Measurements from ENCODE around the gene VWA7. TPM values are rescaled to one million over a fixed set of nuclear protein-coding genes. Genes with fewer than 3 reads are reported as not detected.

The VWA7 gene
- total RNA-seq, 1 donor from 2014 or later, result 0.94 TPM

GRCh38 chr6:31764198-31764597 lies 12.9 kb downstream of the VWA7 start:
- DNase-seq (ENCODE audit: low spot score) (no peak), ATAC-seq (no peak)
- intact Hi-C loops (cut with DNase I), result no loop called here

GRCh38 chr6:31763619-31763940 lies 13.5 kb downstream of the VWA7 start:
- ATAC-seq, result peak; percentile 79
- DNase-seq (ENCODE audit: low spot score), result no peak
- intact Hi-C loops (cut with DNase I), result no loop called here

GRCh38 chr6:31762878-31763618 lies 14.1 kb downstream of the VWA7 start:
- DNase-seq (ENCODE audit: low spot score) (no peak), ATAC-seq (peak; percentile 37)
- intact Hi-C loops (cut with DNase I), result no loop called here

- no peak for DNase-seq (ENCODE audit: low spot score)
- intact Hi-C loops (cut with DNase I), result no loop called here
- no peak for ATAC-seq
Observed at GRCh38 chr6:31762356-31762755, 14.8 kb downstream of the VWA7 start, which contains the start of gene SAPCD1. SAPCD1 (plus strand) TSS chr6:31762656; CDS start chr6:31763055, 399 bp downstream.

- DNase-seq (ENCODE audit: low spot score) (no peak), ATAC-seq (no peak)
- intact Hi-C loops (cut with DNase I), result no loop called here
Observed at GRCh38 chr6:31761343-31761742, 15.8 kb downstream of the VWA7 start.

- ATAC-seq (no peak), DNase-seq (ENCODE audit: low spot score) (no peak)
- intact Hi-C loops (cut with DNase I), result no loop called here
Observed at GRCh38 chr6:31760790-31761189, 16.3 kb downstream of the VWA7 start.

- ATAC-seq (no peak), DNase-seq (ENCODE audit: low spot score) (no peak)
- intact Hi-C loops (cut with DNase I), result no loop called here
Observed at GRCh38 chr6:31758281-31758680, 18.8 kb downstream of the VWA7 start.

- DNase-seq (ENCODE audit: low spot score), result no peak
- intact Hi-C loops (cut with DNase I), result no loop called here
- no peak for ATAC-seq
Observed at GRCh38 chr6:31752739-31753319, 24.3 kb downstream of the VWA7 start.

GRCh38 chr6:31750411-31751022 lies 26.6 kb downstream of the VWA7 start:
- intact Hi-C loops (cut with DNase I), result no loop called here
- DNase-seq (ENCODE audit: low spot score) (no peak), ATAC-seq (no peak)

GRCh38 chr6:31749301-31750036 lies 27.7 kb downstream of the VWA7 start:
- intact Hi-C loops (cut with DNase I), result no loop called here
- ATAC-seq, result no peak
- DNase-seq (ENCODE audit: low spot score), result no peak

- intact Hi-C loops (cut with DNase I), result no loop called here
- ATAC-seq (no peak), DNase-seq (ENCODE audit: low spot score) (no peak)
Observed at GRCh38 chr6:31744422-31744821, 32.7 kb downstream of the VWA7 start.

- no peak for ATAC-seq
Observed at GRCh38 chr6:31742894-31743293, 34.2 kb downstream of the VWA7 start.

GRCh38 chr6:31741815-31742214 lies 35.3 kb downstream of the VWA7 start:
- intact Hi-C loops (cut with DNase I), result no loop called here
- ATAC-seq (no peak), DNase-seq (ENCODE audit: low spot score) (no peak)

More at GRCh38 chr6:31742894-31743293, 34.2 kb downstream of the VWA7 start:
- no peak for DNase-seq (ENCODE audit: low spot score)
- intact Hi-C loops (cut with DNase I), result no loop called here

- DNase-seq (ENCODE audit: low spot score), result no peak
- intact Hi-C loops (cut with DNase I), result no loop called here
- peak; percentile 1 for ATAC-seq
Observed at GRCh38 chr6:31740397-31741223, 36.5 kb downstream of the VWA7 start.

GRCh38 chr6:31739639-31740396 lies 37.3 kb downstream of the VWA7 start, which contains the start of gene MSH5:
MSH5 (plus strand) TSS chr6:31740005; CDS start chr6:31740467, 462 bp downstream.
- DNase-seq (ENCODE audit: low spot score) (peak; percentile 98), ATAC-seq (peak; percentile 95)
- intact Hi-C loops (cut with DNase I), result loop anchor here (10.0 kb wide), 1 partner anchor 155 kb away; the partner anchor contains the start of gene EHMT2

- DNase-seq (ENCODE audit: low spot score), result no peak
- peak; percentile 7 for ATAC-seq
- intact Hi-C loops (cut with DNase I), result loop anchor here (10.0 kb wide), 1 partner anchor 157 kb away; the partner anchor contains the start of gene EHMT2
Observed at GRCh38 chr6:31737991-31738979, 38.8 kb downstream of the VWA7 start.
